HFFc6 (cell line): ENCODE measurements around the gene TRAF1. TPM values are rescaled to one million over a fixed set of nuclear protein-coding genes. Genes with fewer than 3 reads are reported as not detected.

Source experiments
- DNase-seq: peaks from one replicate; pipeline ENCODE4 v3.0.0-alpha.2; 2018
- H3K27ac Mint-ChIP-seq: 2 replicates; pipeline ENCODE4 v1.8.0; 2020; ENCODE audit warnings: mild to moderate bottlenecking, mixed read lengths
- H3K27me3 Mint-ChIP-seq: 2 replicates; pipeline ENCODE4 v1.8.0; 2021; ENCODE audit warnings: mild to moderate bottlenecking, moderate library complexity, mixed read lengths; ENCODE audit not compliant: insufficient read depth
- H3K36me3 Mint-ChIP-seq: 2 replicates; pipeline ENCODE4 v1.8.0; 2021; ENCODE audit warnings: low read depth, mixed read lengths
- H3K4me1 Mint-ChIP-seq: 2 replicates; pipeline ENCODE4 v1.8.0; 2020; ENCODE audit warnings: low read depth, mixed read lengths
- H3K4me3 Mint-ChIP-seq: 2 replicates; pipeline ENCODE4 v1.8.0; 2020; ENCODE audit warnings: mild to moderate bottlenecking, moderate library complexity, mixed read lengths
- H3K9me3 Mint-ChIP-seq: 2 replicates; pipeline ENCODE4 v1.8.0; 2020; ENCODE audit warnings: mild to moderate bottlenecking, mixed read lengths
- CTCF ChIP-seq: fragments of 200-600 bp; sonication (generic); IDR thresholded peaks from 2 replicates; pipeline ENCODE4 v1.5.0; 2021; ENCODE audit warnings: antibody characterized with exemption, mild to moderate bottlenecking
- total RNA-seq, 6 experiments: library from RNA; stranded (reverse); fragmentation: NEBNext Ultra II Directional; extraction: Animal tissue kit (Norgen Biotek cat#: 25700); gene quantifications; 2 replicates in 1 of 6; 3 replicates in 5 of 6; pipeline ENCODE4 v1.2.3, GENCODE V29; 2021

TRAF1 gene
- total RNA-seq, 6 experiments from 2014 or later, result 0.54 to 1.0 (median 0.87) TPM

- H3K27me3 Mint-ChIP-seq, result peaks cover 5% of the 10 kb centered on the region; the same call in 1 of the 2 replicates
- no peak overlapping the region for H3K4me3 Mint-ChIP-seq
- H3K27ac Mint-ChIP-seq, result no peak overlapping the region
- peaks cover 51% of the 10 kb centered on the region for H3K4me1 Mint-ChIP-seq
- no peak for DNase-seq
- H3K36me3 Mint-ChIP-seq, result no peaks in the 10 kb centered on the region
- H3K9me3 Mint-ChIP-seq, result no peaks in the 10 kb centered on the region
- no peak for TF ChIP-seq CTCF
Observed at GRCh38 chr9:120940573-120940972, 14.0 kb upstream of the TRAF1 start.

GRCh38 chr9:120938851-120939250 is 12.3 kb upstream of the TRAF1 start:
- no peak for TF ChIP-seq CTCF
- Mint-ChIP-seq H3K4me3 (no peak overlapping the region), H3K27me3 (0 out of 2 replicates have a peak, but pooled peaks cover 2% of the 10 kb centered on the region), H3K36me3 (no peaks in the 10 kb centered on the region), H3K4me1 (peaks cover 57% of the 10 kb centered on the region), H3K9me3 (no peaks in the 10 kb centered on the region), H3K27ac (no peak overlapping the region)
- no peak for DNase-seq

GRCh38 chr9:120937596-120937995 is 11.0 kb upstream of the TRAF1 start:
- H3K4me3 Mint-ChIP-seq, result peak overlapping the region; percentile 11
- H3K27me3 Mint-ChIP-seq, result 0 out of 2 replicates have a peak, but pooled peaks cover 2% of the 10 kb centered on the region
- peaks cover 57% of the 10 kb centered on the region for H3K4me1 Mint-ChIP-seq
- H3K36me3 Mint-ChIP-seq, result no peaks in the 10 kb centered on the region
- no peaks in the 10 kb centered on the region for H3K9me3 Mint-ChIP-seq
- H3K27ac Mint-ChIP-seq, result peak overlapping the region; percentile 92
- TF ChIP-seq CTCF, result no peak; the same call in 1 of the 2 replicates
- peak; percentile 28 for DNase-seq

- Mint-ChIP-seq H3K4me3 (peak overlapping the region; percentile 30), H3K9me3 (no peaks in the 10 kb centered on the region), H3K27ac (peak overlapping the region; percentile 92), H3K4me1 (peaks cover 56% of the 10 kb centered on the region), H3K27me3 (0 out of 2 replicates have a peak, but pooled peaks cover 2% of the 10 kb centered on the region), H3K36me3 (no peaks in the 10 kb centered on the region)
- DNase-seq, result no peak
- TF ChIP-seq CTCF, result no peak
Observed at GRCh38 chr9:120937127-120937526, 10.5 kb upstream of the TRAF1 start.

GRCh38 chr9:120936764-120937122 is 10.1 kb upstream of the TRAF1 start:
- 0 out of 2 replicates have a peak, but pooled peaks cover 2% of the 10 kb centered on the region for H3K27me3 Mint-ChIP-seq
- peak overlapping the region; percentile 92 for H3K27ac Mint-ChIP-seq
- no peaks in the 10 kb centered on the region for H3K36me3 Mint-ChIP-seq
- peak overlapping the region; percentile 82 for H3K4me3 Mint-ChIP-seq
- peak; percentile 68 for TF ChIP-seq CTCF
- DNase-seq, result no peak
- no peaks in the 10 kb centered on the region for H3K9me3 Mint-ChIP-seq
- H3K4me1 Mint-ChIP-seq, result peaks cover 56% of the 10 kb centered on the region
